Measurements from ENCODE around the gene CRACR2A.

CRACR2A gene

GRCh38 chr12:3777206-3777809 is 24.4 kb upstream of the CRACR2A start:
- no peak for TF ChIP-seq EGR1 (IDR thresholded peaks at IDR 0.05)
- TF ChIP-seq RAD21 (IDR thresholded peaks at IDR 0.05; ENCODE audit: low read depth) = peak; percentile 73

- TF ChIP-seq YY1 (IDR thresholded peaks at IDR 0.05; ENCODE audit: low read depth) = no peak
- TF ChIP-seq REST (IDR thresholded peaks at IDR 0.05; ENCODE audit: low read depth) = no peak
- no peak for TF ChIP-seq CEBPB (IDR thresholded peaks at IDR 0.05)
- no peak for TF ChIP-seq TAF1 (IDR thresholded peaks at IDR 0.05; ENCODE audit: low read depth)
- TF ChIP-seq USF1 (IDR thresholded peaks at IDR 0.05) = no peak
- TF ChIP-seq TEAD4 (IDR thresholded peaks at IDR 0.05) = no peak
- no peak for TF ChIP-seq EGR1 (IDR thresholded peaks at IDR 0.05)
- TF ChIP-seq TCF12 (IDR thresholded peaks at IDR 0.05; ENCODE audit: low read depth) = no peak
- no peak for TF ChIP-seq NFIC (IDR thresholded peaks at IDR 0.05)
- TF ChIP-seq CREB1 (IDR thresholded peaks at IDR 0.05; ENCODE audit: low read depth) = no peak
- TF ChIP-seq MAX (IDR thresholded peaks at IDR 0.05) = no peak
- no peak for TF ChIP-seq FOXM1 (IDR thresholded peaks at IDR 0.05; ENCODE audit: borderline replicate concordance, low read depth)
- no peak for TF ChIP-seq ZBTB7A (IDR thresholded peaks at IDR 0.05; ENCODE audit: low read depth)
- TF ChIP-seq RAD21 (IDR thresholded peaks at IDR 0.05; ENCODE audit: low read depth) = no peak
- TF ChIP-seq EP300 (IDR thresholded peaks at IDR 0.05; ENCODE audit: borderline replicate concordance) = no peak
Measured at GRCh38 chr12:3775385-3776035, 22.6 kb upstream of the CRACR2A start.

- TF ChIP-seq MAX (IDR thresholded peaks at IDR 0.05) = no peak
- TF ChIP-seq ZBTB7A (IDR thresholded peaks at IDR 0.05; ENCODE audit: low read depth) = no peak
- TF ChIP-seq YY1 (IDR thresholded peaks at IDR 0.05; ENCODE audit: low read depth) = no peak
- no peak for TF ChIP-seq NFIC (IDR thresholded peaks at IDR 0.05)
- TF ChIP-seq USF1 (IDR thresholded peaks at IDR 0.05) = no peak
- no peak for TF ChIP-seq TCF12 (IDR thresholded peaks at IDR 0.05; ENCODE audit: low read depth)
- TF ChIP-seq CEBPB (IDR thresholded peaks at IDR 0.05) = no peak
- no peak for TF ChIP-seq FOXM1 (IDR thresholded peaks at IDR 0.05; ENCODE audit: borderline replicate concordance, low read depth)
- no peak for TF ChIP-seq EGR1 (IDR thresholded peaks at IDR 0.05)
- no peak for TF ChIP-seq TEAD4 (IDR thresholded peaks at IDR 0.05)
Measured at GRCh38 chr12:3772380-3772779, 19.5 kb upstream of the CRACR2A start.

GRCh38 chr12:3771853-3772252 is 18.9 kb upstream of the CRACR2A start:
- TF ChIP-seq EGR1 (IDR thresholded peaks at IDR 0.05) (no peak), FOXM1 (IDR thresholded peaks at IDR 0.05; ENCODE audit: borderline replicate concordance, low read depth) (no peak)

- TF ChIP-seq CEBPB (IDR thresholded peaks at IDR 0.05) (no peak), FOXM1 (IDR thresholded peaks at IDR 0.05; ENCODE audit: borderline replicate concordance, low read depth) (no peak), EP300 (IDR thresholded peaks at IDR 0.05; ENCODE audit: borderline replicate concordance) (no peak), NFIC (IDR thresholded peaks at IDR 0.05) (no peak), ZBTB7A (IDR thresholded peaks at IDR 0.05; ENCODE audit: low read depth) (no peak), TAF1 (IDR thresholded peaks at IDR 0.05; ENCODE audit: low read depth) (no peak), TCF12 (IDR thresholded peaks at IDR 0.05; ENCODE audit: low read depth) (no peak), RAD21 (IDR thresholded peaks at IDR 0.05; ENCODE audit: low read depth) (no peak), CREB1 (IDR thresholded peaks at IDR 0.05; ENCODE audit: low read depth) (no peak), YY1 (IDR thresholded peaks at IDR 0.05; ENCODE audit: low read depth) (no peak), EGR1 (IDR thresholded peaks at IDR 0.05) (no peak), REST (IDR thresholded peaks at IDR 0.05; ENCODE audit: low read depth) (no peak)
Measured at GRCh38 chr12:3770891-3771290, 18.0 kb upstream of the CRACR2A start.

GRCh38 chr12:3768911-3769447 is 16.1 kb upstream of the CRACR2A start:
- TF ChIP-seq EP300 (IDR thresholded peaks at IDR 0.05; ENCODE audit: borderline replicate concordance) (no peak), TEAD4 (IDR thresholded peaks at IDR 0.05) (no peak), FOXM1 (IDR thresholded peaks at IDR 0.05; ENCODE audit: borderline replicate concordance, low read depth) (no peak), CEBPB (IDR thresholded peaks at IDR 0.05) (no peak), ZBTB7A (IDR thresholded peaks at IDR 0.05; ENCODE audit: low read depth) (no peak), MAX (IDR thresholded peaks at IDR 0.05) (no peak)

Data from Ishikawa (cell line).